ENCODE results near the gene RDH5.

RDH5 gene

DNA sequence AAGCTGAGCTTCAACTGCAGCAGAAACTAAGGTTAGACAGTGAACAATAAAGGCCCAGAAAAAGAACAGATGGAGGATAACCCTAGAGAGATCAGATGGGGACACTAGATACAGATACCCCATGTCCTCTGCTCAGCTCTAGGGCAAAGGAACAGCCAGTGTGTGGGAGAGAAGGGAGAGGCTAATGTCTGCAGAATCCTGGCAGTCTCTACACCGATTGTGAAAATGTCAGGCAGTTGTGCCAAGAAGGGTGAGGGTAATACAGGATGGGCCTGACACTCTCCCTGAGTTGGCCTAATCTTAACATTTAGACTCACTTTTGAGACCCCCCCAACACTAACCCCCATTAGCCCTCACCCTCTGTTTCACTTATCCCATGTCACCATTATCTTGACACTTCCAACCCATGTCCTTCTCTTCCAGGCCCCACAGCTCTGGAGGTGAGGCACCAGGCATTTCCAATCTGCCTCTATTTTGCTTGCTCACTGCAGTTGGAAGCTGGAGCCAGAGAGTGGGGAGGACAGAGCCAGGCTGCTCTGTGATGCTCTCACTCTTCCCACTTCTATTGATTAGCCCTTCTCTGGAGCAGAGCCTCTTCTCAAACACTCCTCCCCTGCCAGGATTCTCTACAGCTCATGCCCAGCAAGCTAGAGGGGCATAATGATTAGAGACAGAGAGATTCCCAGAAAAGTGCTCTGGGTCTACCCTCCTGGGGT is 7.3 kb upstream of the RDH5 start:
- DNase-seq (ENCODE audit: low spot score), result no peak

DNA sequence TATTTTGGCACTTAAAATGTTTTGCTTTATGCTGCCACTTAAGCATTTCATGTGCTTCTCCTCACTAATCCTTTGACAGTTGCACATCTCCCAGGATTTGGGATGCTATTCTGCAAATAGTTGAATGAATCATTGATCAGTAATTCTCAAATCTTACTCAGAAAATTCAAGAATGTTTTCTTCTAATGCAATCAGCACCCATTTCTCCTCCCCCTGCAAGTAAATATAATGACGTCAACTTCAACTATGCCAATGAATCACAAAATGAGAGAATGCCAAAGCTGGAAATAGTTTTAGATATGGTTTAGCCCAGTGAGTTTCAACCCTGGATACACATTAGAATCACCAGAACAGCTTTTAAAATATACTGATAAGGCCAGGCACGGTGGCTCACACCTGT is 6.5 kb upstream of the RDH5 start:
- DNase-seq (ENCODE audit: low spot score), result no peak

DNA sequence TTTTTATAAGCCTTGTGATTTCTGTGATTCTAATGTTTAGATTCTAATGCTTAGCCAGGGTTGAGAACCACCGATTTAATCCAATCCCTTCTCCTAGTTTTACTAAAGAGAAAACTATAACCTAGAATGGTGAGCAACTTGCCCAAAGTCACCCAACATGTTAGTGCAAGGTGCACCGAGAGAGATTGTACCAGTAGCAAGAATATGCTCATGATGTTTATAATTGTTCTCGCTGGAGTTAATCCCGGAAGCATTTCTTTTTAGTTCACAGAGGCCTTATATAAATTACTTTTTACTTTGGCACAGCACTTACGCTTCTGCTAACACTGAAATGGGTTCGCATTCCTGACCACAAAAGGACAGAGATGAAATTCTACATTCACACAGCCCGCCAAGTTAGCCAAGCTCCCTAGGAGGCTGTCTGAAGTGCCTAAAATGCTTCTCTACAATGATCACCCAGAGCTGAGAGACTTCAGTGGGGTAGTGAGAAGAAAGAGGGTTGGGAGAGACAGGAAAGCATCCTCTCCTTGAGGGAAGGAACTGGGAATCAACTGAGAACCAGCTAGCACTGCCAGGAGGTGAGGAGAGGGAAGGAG is 4.9 kb upstream of the RDH5 start:
- DNase-seq (ENCODE audit: low spot score), result no peak

DNA sequence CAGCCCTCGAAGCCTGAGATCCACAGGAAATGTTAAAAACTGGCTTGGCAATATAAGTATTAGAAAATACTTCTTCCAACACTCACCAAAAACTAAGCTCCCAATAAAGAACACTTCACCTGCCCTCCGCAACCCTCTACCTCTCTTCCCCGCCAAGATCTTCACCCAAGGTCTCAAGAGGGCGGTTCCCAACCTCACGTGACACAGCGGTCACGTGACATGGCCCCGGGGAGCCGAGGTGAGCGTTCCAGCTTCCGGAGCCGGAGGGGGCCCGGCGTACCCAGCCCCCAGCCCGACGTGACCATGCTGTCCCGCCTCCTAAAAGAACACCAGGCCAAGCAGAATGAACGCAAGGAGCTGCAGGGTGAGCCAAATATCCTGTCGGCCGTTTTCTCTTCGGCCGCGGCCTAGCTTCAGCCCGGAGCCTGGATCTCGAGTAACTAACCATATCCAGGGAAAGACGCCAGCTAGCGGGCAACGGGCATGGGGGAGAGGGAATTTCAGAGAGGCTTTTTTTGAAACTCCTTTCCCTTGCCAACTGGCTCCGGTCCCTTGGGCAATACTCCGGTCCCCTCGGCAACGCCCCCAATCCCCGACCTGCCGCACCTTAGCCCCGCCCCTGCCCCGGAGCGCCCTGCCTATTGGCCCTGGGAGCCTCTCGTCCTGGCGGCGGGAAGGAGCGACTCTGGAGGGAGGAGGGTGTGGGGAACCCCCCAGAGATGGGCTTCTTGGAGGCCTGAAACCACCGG is 4.2 kb upstream of the RDH5 start, which contains the start of gene BLOC1S1:
BLOC1S1 (plus strand) TSS at position 214 of the 749 bp plus-strand sequence; CDS start at position 220, 6 bp downstream.
- peak; percentile 93 for DNase-seq (ENCODE audit: low spot score)

DNA sequence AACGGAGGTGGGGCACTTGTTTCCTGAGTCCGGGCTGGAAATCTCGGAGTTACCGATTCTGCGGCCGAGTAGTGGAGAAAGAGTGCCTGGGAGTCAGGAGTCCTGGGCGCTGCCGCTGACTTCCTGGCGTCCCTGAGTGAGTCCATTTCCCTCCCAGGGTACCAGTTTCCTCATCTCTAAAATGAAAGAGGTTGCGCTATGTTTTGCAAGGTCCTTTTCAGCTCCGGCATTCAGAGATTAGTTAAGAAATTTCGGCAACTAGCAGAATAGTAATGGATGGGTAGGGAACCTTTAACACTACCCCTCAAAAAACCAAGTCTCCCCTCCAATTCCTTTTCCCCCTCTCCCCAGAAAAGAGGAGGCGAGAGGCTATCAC is 3.6 kb upstream of the RDH5 start:
- DNase-seq (ENCODE audit: low spot score), result no peak

DNA sequence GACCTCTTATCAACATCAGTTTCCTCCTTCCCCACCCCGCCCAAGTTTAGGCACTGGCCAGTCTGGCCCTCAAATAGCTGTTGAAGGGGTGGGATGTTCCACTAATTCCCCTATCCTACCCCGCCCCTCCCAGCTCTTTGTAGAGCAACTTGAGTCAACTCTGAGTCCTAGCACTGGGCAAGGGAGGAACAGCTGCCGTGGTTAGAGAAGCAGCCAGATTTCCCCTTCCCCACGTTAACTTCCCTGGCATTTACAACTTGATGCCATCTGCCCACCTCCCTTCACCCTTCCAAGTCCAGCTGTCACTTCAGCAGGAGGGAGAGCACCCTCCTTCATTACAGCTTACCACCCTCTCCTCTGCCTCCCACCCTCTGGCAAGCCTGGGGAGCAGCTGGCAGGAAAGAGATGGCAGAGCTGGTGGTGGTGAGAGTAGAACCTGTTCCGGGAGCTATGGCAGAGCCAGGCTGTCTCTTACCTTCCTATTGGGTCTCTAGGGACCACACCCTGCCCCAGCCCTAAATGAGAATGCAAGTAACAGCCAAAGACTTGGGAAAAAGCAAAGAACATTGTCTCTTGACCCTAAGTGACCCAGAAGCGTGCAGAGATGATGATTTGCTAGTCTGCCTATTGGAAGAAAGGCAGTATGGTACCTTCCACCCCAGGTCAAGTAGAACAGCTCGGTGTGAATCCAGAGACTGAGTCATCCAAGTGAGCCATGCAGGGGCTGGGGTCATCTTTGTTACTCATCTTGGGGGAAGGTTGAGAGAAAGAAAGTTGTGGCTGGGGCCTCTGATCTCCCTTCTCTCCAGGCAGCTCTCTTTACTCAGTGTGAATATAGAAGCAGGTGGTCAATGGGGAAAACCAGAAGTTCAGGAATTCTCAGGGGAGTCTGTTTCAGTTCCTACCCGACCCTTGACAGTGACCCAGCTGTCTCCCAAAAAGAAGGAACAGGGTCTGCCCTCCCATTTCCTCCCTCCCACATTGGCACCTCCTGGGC is 2.9 kb upstream of the RDH5 start:
- DNase-seq (ENCODE audit: low spot score), result no peak

DNA sequence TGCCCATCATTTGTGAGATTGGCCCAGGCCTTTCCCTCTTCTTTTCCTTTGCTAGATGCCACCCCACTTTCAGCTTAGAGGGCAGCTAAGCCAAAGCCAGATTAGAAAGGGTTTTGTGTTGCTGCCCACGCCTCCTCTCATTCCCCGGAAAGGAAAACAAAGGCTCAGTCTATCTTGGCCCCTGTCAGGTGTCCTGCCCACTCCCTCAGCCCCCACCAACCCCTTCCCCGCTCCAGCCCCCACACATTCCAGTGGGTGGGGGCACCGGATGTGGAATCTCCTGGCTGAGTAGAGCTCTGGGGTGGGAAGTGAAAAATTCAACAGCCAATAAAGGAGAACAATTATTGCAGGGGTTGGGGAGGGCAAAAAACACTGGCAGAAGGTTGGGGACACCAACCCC is 2.2 kb upstream of the RDH5 start:
- DNase-seq (ENCODE audit: low spot score), result no peak

DNA sequence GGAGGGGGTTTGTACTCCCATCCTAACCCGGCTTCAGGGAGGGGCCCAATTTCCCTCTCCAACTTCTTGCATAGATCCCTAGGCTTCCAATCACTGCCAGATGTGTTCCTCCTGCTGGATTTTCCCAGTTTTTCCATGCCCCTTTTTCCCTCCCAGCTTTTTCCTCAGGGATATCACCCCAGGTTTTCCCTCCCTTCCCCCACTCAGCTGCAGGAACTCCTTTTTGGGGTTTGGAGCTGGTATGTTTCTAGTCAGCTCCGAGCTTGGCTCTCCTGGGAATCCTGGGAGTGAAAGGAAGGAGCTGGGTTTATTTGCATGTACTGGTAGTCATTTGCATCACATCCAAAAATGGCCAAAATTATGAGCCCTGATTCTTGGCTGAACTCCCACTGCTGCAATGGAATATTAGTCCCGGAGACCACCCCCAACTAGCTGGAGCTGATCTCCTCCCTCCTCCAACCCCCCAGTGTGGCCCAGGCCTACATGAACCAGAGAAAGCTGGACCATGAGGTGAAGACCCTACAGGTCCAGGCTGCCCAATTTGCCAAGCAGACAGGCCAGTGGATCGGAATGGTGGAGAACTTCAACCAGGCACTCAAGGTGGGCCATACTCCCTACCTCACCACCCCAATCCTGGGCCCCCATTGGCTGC is 1.4 kb upstream of the RDH5 start:
- no peak for DNase-seq (ENCODE audit: low spot score)

DNA sequence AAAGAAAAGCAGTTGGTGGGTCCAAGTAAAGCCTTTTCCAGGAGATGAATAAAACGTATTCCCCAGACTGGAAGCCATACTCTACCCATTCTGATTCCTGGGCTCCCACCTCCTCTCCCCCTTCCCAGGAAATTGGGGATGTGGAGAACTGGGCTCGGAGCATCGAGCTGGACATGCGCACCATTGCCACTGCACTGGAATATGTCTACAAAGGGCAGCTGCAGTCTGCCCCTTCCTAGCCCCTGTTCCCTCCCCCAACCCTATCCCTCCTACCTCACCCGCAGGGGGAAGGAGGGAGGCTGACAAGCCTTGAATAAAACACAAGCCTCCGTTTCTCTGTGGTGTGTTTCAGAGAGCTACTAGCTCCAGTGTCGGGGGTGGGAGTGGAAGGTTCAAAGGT is 822 bp upstream of the RDH5 start:
- DNase-seq (ENCODE audit: low spot score), result no peak

DNA sequence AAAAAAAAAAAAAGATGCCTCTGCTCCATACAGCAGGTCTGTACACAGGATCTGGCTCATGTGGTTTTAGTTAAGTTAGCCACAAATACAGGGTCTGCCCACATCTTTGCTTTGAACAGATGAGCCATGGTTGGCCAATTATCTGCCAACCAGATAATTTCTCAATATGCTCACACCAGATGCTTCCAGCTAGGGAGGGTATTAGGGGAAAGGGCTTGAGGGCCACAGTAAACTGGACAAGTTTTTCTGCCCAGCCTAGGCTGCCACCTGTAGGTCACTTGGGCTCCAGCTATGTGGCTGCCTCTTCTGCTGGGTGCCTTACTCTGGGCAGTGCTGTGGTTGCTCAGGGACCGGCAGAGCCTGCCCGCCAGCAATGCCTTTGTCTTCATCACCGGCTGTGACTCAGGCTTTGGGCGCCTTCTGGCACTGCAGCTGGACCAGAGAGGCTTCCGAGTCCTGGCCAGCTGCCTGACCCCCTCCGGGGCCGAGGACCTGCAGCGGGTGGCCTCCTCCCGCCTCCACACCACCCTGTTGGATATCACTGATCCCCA is 776 bp downstream of the RDH5 start:
- peak; percentile 63 for DNase-seq (ENCODE audit: low spot score)

DNA sequence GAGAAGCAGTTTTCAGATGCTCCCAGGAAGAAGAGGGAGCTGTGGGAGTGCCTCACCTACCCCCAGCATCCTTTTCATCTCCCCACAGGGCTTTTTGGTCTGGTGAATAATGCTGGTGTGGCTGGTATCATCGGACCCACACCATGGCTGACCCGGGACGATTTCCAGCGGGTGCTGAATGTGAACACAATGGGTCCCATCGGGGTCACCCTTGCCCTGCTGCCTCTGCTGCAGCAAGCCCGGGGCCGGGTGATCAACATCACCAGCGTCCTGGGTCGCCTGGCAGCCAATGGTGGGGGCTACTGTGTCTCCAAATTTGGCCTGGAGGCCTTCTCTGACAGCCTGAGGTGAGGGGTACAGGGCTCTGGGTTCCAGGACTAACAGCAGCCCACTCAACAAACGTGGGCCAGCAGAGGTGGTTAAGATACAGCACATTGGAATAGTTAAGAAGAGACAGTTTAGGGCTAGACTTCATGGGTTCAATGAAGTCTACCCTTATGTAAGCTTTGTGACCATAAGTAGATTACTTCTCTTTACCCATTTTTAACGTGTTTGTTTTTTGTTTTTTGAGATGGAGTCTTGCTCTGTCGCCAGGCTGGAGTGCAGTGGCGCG is 1.5 kb downstream of the RDH5 start:
- no peak for DNase-seq (ENCODE audit: low spot score)

DNA sequence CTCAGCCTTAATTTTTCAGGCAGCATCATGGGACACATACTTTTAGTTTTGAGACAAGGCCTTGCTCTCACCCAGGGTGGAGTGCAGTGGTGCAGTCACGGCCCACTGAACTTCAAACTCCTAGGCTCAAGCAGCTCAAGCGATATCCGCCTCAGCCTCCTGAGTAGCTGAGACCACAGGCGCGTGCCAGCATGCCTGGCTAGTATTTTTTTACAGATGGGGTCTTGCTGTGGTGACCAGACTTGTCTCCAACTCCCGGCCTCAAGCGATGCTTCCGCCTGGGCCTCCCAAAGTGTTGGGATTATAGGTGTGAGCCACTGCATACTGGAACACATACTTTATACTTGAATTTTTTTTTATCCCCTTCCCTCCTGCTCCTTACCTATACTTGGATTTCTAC is 2.8 kb downstream of the RDH5 start:
- no peak for DNase-seq (ENCODE audit: low spot score)

DNA sequence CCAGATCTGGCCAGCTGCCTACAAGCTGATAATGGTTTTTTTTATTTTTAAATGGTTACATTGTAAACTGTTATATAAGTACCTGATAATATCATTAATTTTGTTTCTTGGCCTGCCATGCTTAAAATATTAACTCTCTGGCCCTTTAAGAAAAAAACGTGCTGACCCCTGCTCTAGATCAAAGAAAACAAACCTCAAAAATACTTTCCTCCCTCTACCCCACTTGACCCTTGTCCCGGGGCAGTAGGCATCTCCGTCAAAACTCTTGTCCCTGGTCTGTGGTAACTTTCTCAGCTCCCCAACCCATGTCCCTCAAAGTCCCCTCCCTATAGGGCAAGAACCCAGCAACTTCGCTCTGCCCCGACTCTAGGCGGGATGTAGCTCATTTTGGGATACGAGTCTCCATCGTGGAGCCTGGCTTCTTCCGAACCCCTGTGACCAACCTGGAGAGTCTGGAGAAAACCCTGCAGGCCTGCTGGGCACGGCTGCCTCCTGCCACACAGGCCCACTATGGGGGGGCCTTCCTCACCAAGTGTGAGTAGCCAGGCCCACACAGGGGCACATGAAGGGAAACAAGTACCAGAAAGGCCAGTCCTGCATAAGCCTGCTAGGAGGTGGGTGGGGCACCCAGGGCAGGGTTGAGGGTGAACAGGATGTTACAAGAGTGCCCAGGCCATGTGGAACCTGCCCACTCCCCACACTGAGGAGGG is 3.5 kb downstream of the RDH5 start:
- no peak for DNase-seq (ENCODE audit: low spot score)

DNA sequence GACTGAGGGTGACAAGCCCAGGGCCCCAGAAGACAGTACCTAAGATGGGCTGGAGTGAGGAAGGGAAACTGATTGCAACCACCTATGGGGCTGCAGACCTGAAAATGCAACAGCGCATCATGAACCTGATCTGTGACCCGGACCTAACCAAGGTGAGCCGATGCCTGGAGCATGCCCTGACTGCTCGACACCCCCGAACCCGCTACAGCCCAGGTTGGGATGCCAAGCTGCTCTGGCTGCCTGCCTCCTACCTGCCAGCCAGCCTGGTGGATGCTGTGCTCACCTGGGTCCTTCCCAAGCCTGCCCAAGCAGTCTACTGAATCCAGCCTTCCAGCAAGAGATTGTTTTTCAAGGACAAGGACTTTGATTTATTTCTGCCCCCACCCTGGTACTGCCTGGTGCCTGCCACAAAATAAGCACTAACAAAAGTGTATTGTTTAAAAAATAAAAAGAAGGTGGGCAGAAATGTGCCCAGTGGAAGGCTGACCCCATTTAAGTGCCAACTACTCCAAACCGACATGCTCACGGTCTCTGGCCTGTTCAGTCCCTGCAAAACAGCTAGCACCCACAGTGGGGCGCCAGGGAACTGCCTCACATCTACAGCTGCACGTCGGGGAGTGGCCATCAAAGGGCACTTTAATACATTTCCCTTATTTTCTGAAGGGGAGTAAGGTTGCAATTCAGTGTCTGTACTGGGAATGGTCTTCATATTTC is 4.2 kb downstream of the RDH5 start:
- DNase-seq (ENCODE audit: low spot score), result peak; percentile 70

DNA sequence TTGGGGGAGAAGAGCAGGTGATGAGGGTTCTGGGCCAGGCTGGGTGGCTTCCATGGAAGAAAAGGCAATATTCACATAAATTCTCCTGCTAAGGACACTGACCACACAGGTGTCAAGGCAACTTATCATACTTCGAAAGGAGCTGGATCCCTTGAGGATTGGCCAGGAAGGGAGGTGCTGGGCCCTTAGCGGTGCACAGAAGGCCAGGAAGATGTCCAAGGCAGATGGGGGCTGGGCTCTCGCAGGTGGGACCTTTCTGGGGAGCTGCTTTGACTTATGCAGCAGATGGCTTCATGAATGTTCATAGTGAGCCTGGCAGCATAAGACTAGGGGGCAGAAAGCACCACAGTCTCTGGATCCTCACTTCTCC is 4.7 kb downstream of the RDH5 start:
- no peak for DNase-seq (ENCODE audit: low spot score)

DNA sequence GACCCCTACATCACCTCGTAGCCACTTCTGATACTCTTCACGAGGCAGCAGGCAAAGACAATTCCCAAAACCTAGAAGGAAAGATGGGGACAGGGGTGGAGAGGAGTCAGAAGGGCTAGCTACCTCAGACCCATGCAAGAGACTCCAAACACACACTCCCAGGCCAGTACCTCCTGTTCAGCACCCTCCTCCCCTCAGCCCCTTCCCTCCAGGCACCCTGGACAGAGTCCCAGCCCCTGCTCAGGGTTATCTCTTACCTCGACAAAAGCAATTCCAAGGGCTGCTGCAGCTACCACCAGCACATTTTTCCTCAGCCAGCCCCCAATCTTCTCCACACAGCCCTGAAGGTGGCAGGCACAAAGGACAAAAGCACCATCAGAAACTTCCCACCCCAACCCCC is 5.4 kb downstream of the RDH5 start:
- no peak for DNase-seq (ENCODE audit: low spot score)

DNA sequence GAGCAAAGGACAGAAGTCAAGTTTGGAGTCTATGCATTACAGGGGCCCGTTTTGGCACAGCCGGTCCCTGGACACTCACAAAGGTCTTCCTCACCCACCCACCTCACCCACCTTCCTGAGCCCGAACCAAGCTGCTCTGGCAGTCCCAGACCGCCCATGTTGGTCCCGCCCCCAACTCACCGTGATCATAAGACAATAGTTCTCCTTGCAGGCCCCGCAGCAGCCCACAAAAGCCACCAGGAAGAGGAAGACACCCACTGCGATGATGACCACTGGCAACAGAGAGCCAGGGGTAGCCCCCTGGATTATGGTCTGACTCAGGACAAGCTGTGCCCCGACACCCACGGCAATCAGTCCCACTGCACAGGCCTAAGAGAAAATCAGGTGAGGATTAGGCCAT is 6.8 kb downstream of the RDH5 start:
- no peak for DNase-seq (ENCODE audit: low spot score)

DNA sequence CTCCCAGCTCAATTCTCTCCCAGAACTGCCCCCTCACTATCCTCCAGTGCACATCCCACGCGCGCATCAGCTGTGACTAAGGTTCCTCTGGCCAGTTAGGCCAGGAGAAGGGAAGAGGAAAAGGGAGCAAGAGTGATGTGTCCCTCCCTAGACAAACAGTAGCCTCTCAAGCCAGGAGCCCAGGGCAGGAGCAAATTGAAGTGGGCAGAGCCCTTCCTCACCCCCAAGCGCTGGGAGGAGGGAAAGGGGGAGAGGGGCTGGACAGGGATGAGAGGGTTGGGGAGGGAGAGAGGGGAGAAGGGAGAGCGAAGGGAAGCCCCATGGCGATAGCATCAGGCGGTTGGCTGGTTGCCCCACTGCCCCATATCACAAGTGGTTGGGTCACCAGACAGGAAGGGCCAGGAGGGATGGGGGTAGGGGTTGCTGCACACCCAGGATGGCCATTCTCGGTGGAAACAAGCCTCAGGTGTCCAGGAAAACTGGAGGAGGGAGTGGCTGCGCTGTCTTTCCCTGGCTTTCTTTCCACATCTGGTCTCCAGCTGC is 7.5 kb downstream of the RDH5 start:
- DNase-seq (ENCODE audit: low spot score), result no peak
